HG02943 (cell line): Measurements from ENCODE around the gene NEUROD4.
A peak's percentile ranks its signal among the peaks of the same experiment; 100 is the strongest.

Experiments
- ATAC-seq: cut with Tn5 transposase; IDR thresholded peaks from one replicate; pipeline ENCODE4 v1.9.1; 2021; ENCODE audit warnings: mild to moderate bottlenecking, low read depth, moderate library complexity; ENCODE audit not compliant: unreplicated experiment

Gene NEUROD4

GRCh38 chr12:55058082-55058481 lies 38.3 kb downstream of the NEUROD4 start:
- ATAC-seq = no peak

GRCh38 chr12:55058776-55059175 lies 39.0 kb downstream of the NEUROD4 start:
- ATAC-seq = no peak

- peak; percentile 98 for ATAC-seq
These were observed 40.7 kb downstream of the NEUROD4 start for GRCh38 chr12:55060470-55060869.

GRCh38 chr12:55061024-55061423 lies 41.2 kb downstream of the NEUROD4 start:
- ATAC-seq = no peak

GRCh38 chr12:55063291-55063690 lies 43.5 kb downstream of the NEUROD4 start:
- no peak for ATAC-seq

GRCh38 chr12:55065535-55065934 lies 45.8 kb downstream of the NEUROD4 start:
- no peak for ATAC-seq

- no peak for ATAC-seq
These were observed 47.9 kb downstream of the NEUROD4 start for GRCh38 chr12:55067701-55068100.

GRCh38 chr12:55068416-55069010 lies 48.7 kb downstream of the NEUROD4 start:
- no peak for ATAC-seq

- no peak for ATAC-seq
These were observed 52.3 kb downstream of the NEUROD4 start for GRCh38 chr12:55072083-55072482.

- peak; percentile 66 for ATAC-seq
These were observed 53.6 kb downstream of the NEUROD4 start for GRCh38 chr12:55073043-55074022.

GRCh38 chr12:55074806-55075205 lies 55.0 kb downstream of the NEUROD4 start:
- no peak for ATAC-seq
